Endodermal cell (in vitro differentiated cells): ENCODE data around the gene PSMB8. TPM values are rescaled to one million over a fixed set of nuclear protein-coding genes. Genes with fewer than 3 reads are reported as not detected.

ENCODE experiments used
- DNase-seq: peaks from one replicate; pipeline ENCODE4 v3.0.0-alpha.2; 2017
- H3K27ac ChIP-seq: 2 replicates; pipeline ENCODE4 v1.5.1; 2013; ENCODE audit warnings: mild to moderate bottlenecking, low read depth, low read length, moderate library complexity
- H3K27me3 ChIP-seq: 2 replicates; pipeline ENCODE4 v1.6.1; 2013; ENCODE audit warnings: mild to moderate bottlenecking, low read length, moderate library complexity; ENCODE audit not compliant: insufficient read depth, control insufficient read depth, poor library complexity, severe bottlenecking
- H3K36me3 ChIP-seq: 2 replicates; pipeline ENCODE4 v1.7.0; 2013; ENCODE audit warnings: mild to moderate bottlenecking, low read length, moderate library complexity; ENCODE audit not compliant: control insufficient read depth, insufficient read depth
- H3K4me1 ChIP-seq: one replicate; pipeline ENCODE4 v1.7.0; 2013; ENCODE audit warnings: low read length; ENCODE audit not compliant: control insufficient read depth, insufficient read depth
- H3K4me3 ChIP-seq: 2 replicates; pipeline ENCODE4 v1.5.1; 2013; ENCODE audit warnings: mild to moderate bottlenecking, low read length, moderate library complexity
- H3K9ac ChIP-seq: 2 replicates; pipeline ENCODE4 v1.6.1; 2013; ENCODE audit warnings: mild to moderate bottlenecking, low read length, moderate library complexity; ENCODE audit not compliant: poor library complexity, severe bottlenecking; ENCODE audit errors: extremely low read depth
- H3K9me3 ChIP-seq: 2 replicates; pipeline ENCODE4 v1.6.1; 2013; ENCODE audit warnings: mild to moderate bottlenecking, low read length, moderate library complexity; ENCODE audit not compliant: control insufficient read depth
- H3K27ac Mint-ChIP-seq: 2 replicates; pipeline ENCODE4 v1.8.0; 2020; ENCODE audit warnings: mixed read lengths
- H3K27me3 Mint-ChIP-seq: 2 replicates; pipeline ENCODE4 v1.8.0; 2021; ENCODE audit warnings: mild to moderate bottlenecking, mixed read lengths; ENCODE audit not compliant: insufficient read depth
- H3K36me3 Mint-ChIP-seq: 2 replicates; pipeline ENCODE4 v1.8.0; 2020; ENCODE audit warnings: low read depth, mixed read lengths
- H3K4me1 Mint-ChIP-seq: 2 replicates; pipeline ENCODE4 v1.8.0; 2020; ENCODE audit warnings: mixed read lengths
- H3K4me3 Mint-ChIP-seq: 2 replicates; pipeline ENCODE4 v1.8.0; 2020; ENCODE audit warnings: mild to moderate bottlenecking, moderate library complexity, mixed read lengths
- H3K9me3 Mint-ChIP-seq: 2 replicates; pipeline ENCODE4 v1.8.0; 2020; ENCODE audit warnings: mild to moderate bottlenecking, mixed read lengths
- WGBS, 2 experiments: methylation state at CpG; one replicate each; pipeline versions ENCODE4 v1.1.5 to v1.1.7; 2013; ENCODE audit warnings: missing lambda C conversion rate in 2 of 2, mixed read lengths in 1 of 2; ENCODE audit not compliant: insufficient coverage in 1 of 2, insufficient read length in 1 of 2; 5-methylcytosine and 5-hydroxymethylcytosine counted together
- total RNA-seq, 2 donors: library from RNA; stranded (reverse); fragmentation: NEBNext Ultra II Directional in 1 of 2; extraction: Animal tissue kit (Norgen Biotek cat#: 25700) in 1 of 2; gene quantifications; 2 replicates in 1 of 2; 3 replicates in 1 of 2; pipeline ENCODE4 v1.2.1, GENCODE V29; 2021
- TF ChIP-seq, protein P1 (sequence below): fragments of 200-600 bp; sonication (generic); conservative IDR thresholded peaks from 2 replicates; pipeline ENCODE4 v1.5.0; 2021; ENCODE audit warnings: antibody characterized with exemption, mild to moderate bottlenecking

PSMB8 gene
- total RNA-seq, 2 donors from 2014 or later, result 0.93 to 3.1 TPM

DNA sequence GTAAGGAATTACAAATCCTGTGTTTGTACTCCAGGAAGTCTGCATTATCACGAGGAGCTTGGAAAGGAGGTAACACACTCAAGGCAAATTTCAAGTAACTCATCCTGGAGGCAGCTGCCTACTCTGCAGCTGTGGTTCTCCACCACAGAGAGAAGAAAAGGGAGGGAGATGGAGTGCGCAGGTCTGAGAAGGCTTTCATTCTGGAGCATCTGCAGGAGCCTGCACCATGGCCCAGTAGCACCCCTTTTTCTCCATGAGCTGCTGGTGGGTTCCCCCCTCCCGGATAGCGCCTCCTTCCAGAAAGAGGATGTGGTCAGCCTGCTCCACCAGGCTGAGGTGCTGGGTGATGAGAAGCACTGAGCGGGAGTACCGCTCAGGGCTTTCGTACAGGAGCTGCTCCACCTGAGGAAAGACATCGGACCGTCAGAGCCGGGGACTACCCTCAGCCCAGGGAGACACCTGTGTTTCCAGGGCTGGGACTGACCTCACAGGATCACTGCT is 1.6 kb upstream of the PSMB8 start:
- H3K9me3 ChIP-seq, result no peaks in the 10 kb centered on the region
- H3K27me3 ChIP-seq, result peaks cover 98% of the 10 kb centered on the region
- no peak overlapping the region for H3K27ac ChIP-seq
- H3K27me3 Mint-ChIP-seq, result peaks cover 87% of the 10 kb centered on the region
- H3K9ac ChIP-seq, result no peak overlapping the region
- TF ChIP-seq, protein P1, sequence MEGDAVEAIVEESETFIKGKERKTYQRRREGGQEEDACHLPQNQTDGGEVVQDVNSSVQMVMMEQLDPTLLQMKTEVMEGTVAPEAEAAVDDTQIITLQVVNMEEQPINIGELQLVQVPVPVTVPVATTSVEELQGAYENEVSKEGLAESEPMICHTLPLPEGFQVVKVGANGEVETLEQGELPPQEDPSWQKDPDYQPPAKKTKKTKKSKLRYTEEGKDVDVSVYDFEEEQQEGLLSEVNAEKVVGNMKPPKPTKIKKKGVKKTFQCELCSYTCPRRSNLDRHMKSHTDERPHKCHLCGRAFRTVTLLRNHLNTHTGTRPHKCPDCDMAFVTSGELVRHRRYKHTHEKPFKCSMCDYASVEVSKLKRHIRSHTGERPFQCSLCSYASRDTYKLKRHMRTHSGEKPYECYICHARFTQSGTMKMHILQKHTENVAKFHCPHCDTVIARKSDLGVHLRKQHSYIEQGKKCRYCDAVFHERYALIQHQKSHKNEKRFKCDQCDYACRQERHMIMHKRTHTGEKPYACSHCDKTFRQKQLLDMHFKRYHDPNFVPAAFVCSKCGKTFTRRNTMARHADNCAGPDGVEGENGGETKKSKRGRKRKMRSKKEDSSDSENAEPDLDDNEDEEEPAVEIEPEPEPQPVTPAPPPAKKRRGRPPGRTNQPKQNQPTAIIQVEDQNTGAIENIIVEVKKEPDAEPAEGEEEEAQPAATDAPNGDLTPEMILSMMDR, result no peak
- no peaks in the 10 kb centered on the region for H3K36me3 Mint-ChIP-seq
- no peaks in the 10 kb centered on the region for H3K36me3 ChIP-seq
- no peak overlapping the region for H3K4me3 ChIP-seq
- H3K4me1 ChIP-seq, result peaks cover 4% of the 10 kb centered on the region
- no peak for DNase-seq
- WGBS, 2 experiments, result 91 to 98% methylated on average over 6 to 10 of the region's 10 CpGs
- peaks cover 7% of the 10 kb centered on the region for H3K4me1 Mint-ChIP-seq
- H3K4me3 Mint-ChIP-seq, result no peak overlapping the region
- H3K27ac Mint-ChIP-seq, result no peak overlapping the region
- H3K9me3 Mint-ChIP-seq, result no peaks in the 10 kb centered on the region

GRCh38 chr6:32844839-32845383 is 1.1 kb upstream of the PSMB8 start:
- TF ChIP-seq, protein P1, result no peak
- Mint-ChIP-seq H3K4me3 (peak overlapping the region; percentile 68), H3K36me3 (no peaks in the 10 kb centered on the region), H3K9me3 (no peaks in the 10 kb centered on the region), H3K27ac (no peak overlapping the region), H3K4me1 (peaks cover 7% of the 10 kb centered on the region), H3K27me3 (peaks cover 87% of the 10 kb centered on the region)
- no peak for DNase-seq
- H3K4me1 ChIP-seq, result peaks cover 4% of the 10 kb centered on the region
- H3K9ac ChIP-seq, result no peak overlapping the region
- H3K9me3 ChIP-seq, result no peaks in the 10 kb centered on the region
- H3K27ac ChIP-seq, result no peak overlapping the region
- peaks cover 98% of the 10 kb centered on the region for H3K27me3 ChIP-seq
- 23 to 32% methylated on average over 9 to 19 of the region's 19 CpGs for WGBS, 2 experiments
- H3K36me3 ChIP-seq, result no peaks in the 10 kb centered on the region
- peak overlapping the region; percentile 76 for H3K4me3 ChIP-seq

DNA sequence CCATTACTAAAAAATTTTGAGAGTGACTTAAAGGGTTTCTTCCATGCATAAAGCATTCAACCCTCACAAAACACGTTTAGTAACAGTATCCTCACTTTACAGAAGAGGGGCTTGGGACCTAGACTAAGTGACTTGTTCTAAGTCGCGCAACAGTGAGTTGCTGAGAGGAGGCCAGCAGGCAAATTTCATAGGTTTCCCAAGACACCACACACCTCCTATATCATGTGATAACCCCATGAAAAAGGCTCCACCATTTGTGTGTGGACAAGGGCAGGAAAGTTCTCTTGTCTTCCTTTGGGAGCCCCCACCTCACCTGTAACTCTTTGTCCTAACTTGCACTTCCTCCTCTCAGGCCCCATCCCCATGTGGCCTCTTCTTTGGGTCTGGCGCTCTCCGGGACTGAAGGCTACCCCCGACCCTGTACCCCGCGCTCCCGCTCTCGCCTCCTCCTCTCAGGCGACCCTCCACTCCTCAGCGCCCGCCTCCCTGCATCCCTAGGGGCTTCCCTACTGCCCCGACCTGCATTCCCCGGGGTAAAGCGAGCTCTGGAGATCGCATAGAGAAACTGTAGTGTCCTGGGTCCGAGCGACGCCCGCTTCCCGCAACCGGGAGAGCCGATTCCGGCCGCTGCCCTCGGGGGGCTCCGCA is 392 bp downstream of the PSMB8 start:
- Mint-ChIP-seq H3K9me3 (no peaks in the 10 kb centered on the region), H3K4me3 (peak overlapping the region; percentile 68), H3K27me3 (peaks cover 86% of the 10 kb centered on the region), H3K4me1 (peaks cover 7% of the 10 kb centered on the region), H3K27ac (no peak overlapping the region), H3K36me3 (no peaks in the 10 kb centered on the region)
- TF ChIP-seq, protein P1, result no peak
- Histone ChIP-seq H3K9ac (no peak overlapping the region), H3K4me3 (peak overlapping the region; percentile 76), H3K27me3 (peaks cover 98% of the 10 kb centered on the region), H3K27ac (no peak overlapping the region), H3K36me3 (no peaks in the 10 kb centered on the region), H3K4me1 (peaks cover 4% of the 10 kb centered on the region), H3K9me3 (no peaks in the 10 kb centered on the region)
- WGBS, 2 experiments, result 8 to 12% methylated on average over 24 to 28 of the region's 28 CpGs
- DNase-seq, result peak; percentile 77
